Fibroblast of lung (primary cell): ENCODE data around the gene YIF1A.

Experiments
- EZH2 ChIP-seq: IDR thresholded peaks from 2 replicates; pipeline ENCODE4 v1.5.1; 2012; ENCODE audit warnings: low read length, control low read depth, mild to moderate bottlenecking; ENCODE audit errors: missing control alignments
- TF ChIP-seq, protein P1 (sequence below), 2 donors: IDR thresholded peaks in 1 of 2; conservative IDR thresholded peaks in 1 of 2; 1 replicate in 1 of 2; 2 replicates in 1 of 2; pipeline ENCODE4 v1.5.1; 2011 to 2012; ENCODE audit warnings: low read length in 2 of 2, control low read depth in 1 of 2, inconsistent platforms in 1 of 2, low read depth in 1 of 2, mild to moderate bottlenecking in 1 of 2

DNA sequence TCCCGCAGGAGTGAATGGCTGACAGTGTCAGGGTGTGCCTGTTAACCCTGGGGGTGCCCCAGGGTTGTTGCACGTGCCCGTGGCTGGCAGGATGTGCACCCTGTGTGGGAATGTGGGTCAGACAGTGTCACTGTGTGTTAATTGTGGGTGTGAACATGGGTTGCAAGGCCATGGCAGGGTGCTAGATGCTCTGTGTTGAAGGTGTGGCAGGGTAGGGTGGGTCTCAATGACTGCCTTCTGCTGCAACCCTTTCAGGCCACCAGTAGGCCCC is 39.0 kb upstream of the YIF1A start:
- TF ChIP-seq, protein P1, sequence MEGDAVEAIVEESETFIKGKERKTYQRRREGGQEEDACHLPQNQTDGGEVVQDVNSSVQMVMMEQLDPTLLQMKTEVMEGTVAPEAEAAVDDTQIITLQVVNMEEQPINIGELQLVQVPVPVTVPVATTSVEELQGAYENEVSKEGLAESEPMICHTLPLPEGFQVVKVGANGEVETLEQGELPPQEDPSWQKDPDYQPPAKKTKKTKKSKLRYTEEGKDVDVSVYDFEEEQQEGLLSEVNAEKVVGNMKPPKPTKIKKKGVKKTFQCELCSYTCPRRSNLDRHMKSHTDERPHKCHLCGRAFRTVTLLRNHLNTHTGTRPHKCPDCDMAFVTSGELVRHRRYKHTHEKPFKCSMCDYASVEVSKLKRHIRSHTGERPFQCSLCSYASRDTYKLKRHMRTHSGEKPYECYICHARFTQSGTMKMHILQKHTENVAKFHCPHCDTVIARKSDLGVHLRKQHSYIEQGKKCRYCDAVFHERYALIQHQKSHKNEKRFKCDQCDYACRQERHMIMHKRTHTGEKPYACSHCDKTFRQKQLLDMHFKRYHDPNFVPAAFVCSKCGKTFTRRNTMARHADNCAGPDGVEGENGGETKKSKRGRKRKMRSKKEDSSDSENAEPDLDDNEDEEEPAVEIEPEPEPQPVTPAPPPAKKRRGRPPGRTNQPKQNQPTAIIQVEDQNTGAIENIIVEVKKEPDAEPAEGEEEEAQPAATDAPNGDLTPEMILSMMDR (conservative IDR thresholded peaks at IDR 0.05 in 1 of 2, IDR thresholded peaks at IDR 0.05 in 1 of 2; ENCODE audit: low read depth in 1 of 2, low read length in 2 of 2) = no peak
- TF ChIP-seq EZH2 = no peak
